Vagina (tissue), 2 donors: ENCODE results near the gene BAMBI.

ENCODE experiments used
- POLR2A ChIP-seq, 2 donors: fragments of 450-650 bp; IDR thresholded peaks; one replicate each; pipeline ENCODE4 v1.6.1; 2017; ENCODE audit warnings: antibody characterized with exemption in 2 of 2, mild to moderate bottlenecking in 2 of 2, moderate library complexity in 2 of 2
- TF ChIP-seq, protein P1 (sequence below), 3 experiments: fragments of 450-650 bp in 2 of 3; fragments of 200-600 bp in 1 of 3; sonication (generic) in 1 of 3; IDR thresholded peaks; one replicate each; pipeline ENCODE4 v1.5.1; 2017 to 2019; ENCODE audit warnings: antibody characterized with exemption in 3 of 3, mild to moderate bottlenecking in 2 of 3, moderate library complexity in 2 of 3

- TF ChIP-seq, protein P1, sequence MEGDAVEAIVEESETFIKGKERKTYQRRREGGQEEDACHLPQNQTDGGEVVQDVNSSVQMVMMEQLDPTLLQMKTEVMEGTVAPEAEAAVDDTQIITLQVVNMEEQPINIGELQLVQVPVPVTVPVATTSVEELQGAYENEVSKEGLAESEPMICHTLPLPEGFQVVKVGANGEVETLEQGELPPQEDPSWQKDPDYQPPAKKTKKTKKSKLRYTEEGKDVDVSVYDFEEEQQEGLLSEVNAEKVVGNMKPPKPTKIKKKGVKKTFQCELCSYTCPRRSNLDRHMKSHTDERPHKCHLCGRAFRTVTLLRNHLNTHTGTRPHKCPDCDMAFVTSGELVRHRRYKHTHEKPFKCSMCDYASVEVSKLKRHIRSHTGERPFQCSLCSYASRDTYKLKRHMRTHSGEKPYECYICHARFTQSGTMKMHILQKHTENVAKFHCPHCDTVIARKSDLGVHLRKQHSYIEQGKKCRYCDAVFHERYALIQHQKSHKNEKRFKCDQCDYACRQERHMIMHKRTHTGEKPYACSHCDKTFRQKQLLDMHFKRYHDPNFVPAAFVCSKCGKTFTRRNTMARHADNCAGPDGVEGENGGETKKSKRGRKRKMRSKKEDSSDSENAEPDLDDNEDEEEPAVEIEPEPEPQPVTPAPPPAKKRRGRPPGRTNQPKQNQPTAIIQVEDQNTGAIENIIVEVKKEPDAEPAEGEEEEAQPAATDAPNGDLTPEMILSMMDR (IDR thresholded peaks at IDR 0.05), result no peak
- TF ChIP-seq POLR2A (IDR thresholded peaks at IDR 0.05), result no peak
Observed at GRCh38 chr10:28709001-28709710, 31.8 kb downstream of the BAMBI start.
